ENCODE measurements around the gene TAF11L3. TPM values are rescaled to one million over a fixed set of nuclear protein-coding genes. Genes with fewer than 3 reads are reported as not detected.
"Not testable (repeated sequence)": the region's sequence is repeated elsewhere in the genome, so short reads cannot be mapped to it uniquely, and the experiment has no call there.

Gene TAF11L3
- total and polyA plus RNA-seq, 12 donors, result not detected

GRCh38 chr5:17528369-17528768 is 10.2 kb downstream of the TAF11L3 start, which contains the start of gene TAF11L6:
Gene TAF11L6, plus strand, starts transcription at chr5:17528669.
- DNase-seq; H3K4me3 ChIP-seq; intact Hi-C loops (cut with DNase I); H3K4me1 ChIP-seq; H3K27me3 ChIP-seq; H3K36me3 ChIP-seq; H3K9me3 ChIP-seq; H3K27ac ChIP-seq; ATAC-seq: not testable (repeated sequence)
- no CpG with 5 or more reads among the region's 15 CpGs for WGBS, 2 donors

Other genes starting within 250 kb of the TAF11L3 start
- not detected for gene TAF11L2, start 20.1 kb upstream of the TAF11L3 start, total RNA-seq
- gene TAF11L2, start 20.1 kb upstream of the TAF11L3 start, polyA plus RNA-seq, result not detected
- gene TAF11L4, start 3.4 kb downstream of the TAF11L3 start, total RNA-seq, result not detected
- gene TAF11L4, start 3.4 kb downstream of the TAF11L3 start, polyA plus RNA-seq, result not detected
- not detected for gene TAF11L5, start 6.9 kb downstream of the TAF11L3 start, total RNA-seq
- not detected for gene TAF11L5, start 6.9 kb downstream of the TAF11L3 start, polyA plus RNA-seq
- gene TAF11L6, start 10.3 kb downstream of the TAF11L3 start, total RNA-seq, result not detected
- gene TAF11L6, start 10.3 kb downstream of the TAF11L3 start, polyA plus RNA-seq, result not detected
- gene TAF11L7, start 67.4 kb downstream of the TAF11L3 start, total RNA-seq, result not detected
- not detected for gene TAF11L7, start 67.4 kb downstream of the TAF11L3 start, polyA plus RNA-seq
- gene TAF11L8, start 72.6 kb downstream of the TAF11L3 start, total RNA-seq, result not detected
- not detected for gene TAF11L8, start 72.6 kb downstream of the TAF11L3 start, polyA plus RNA-seq
- gene TAF11L9, start 76.0 kb downstream of the TAF11L3 start, total RNA-seq, result not detected
- gene TAF11L9, start 76.0 kb downstream of the TAF11L3 start, polyA plus RNA-seq, result not detected
- gene TAF11L10, start 79.5 kb downstream of the TAF11L3 start, total RNA-seq, result not detected
- gene TAF11L10, start 79.5 kb downstream of the TAF11L3 start, polyA plus RNA-seq, result not detected
- gene TAF11L11, start 85.8 kb downstream of the TAF11L3 start, total RNA-seq, result not detected
- not detected for gene TAF11L11, start 85.8 kb downstream of the TAF11L3 start, polyA plus RNA-seq
- gene TAF11L12, start 92.0 kb downstream of the TAF11L3 start, total RNA-seq, result not detected
- gene TAF11L12, start 92.0 kb downstream of the TAF11L3 start, polyA plus RNA-seq, result not detected
- not detected for gene TAF11L13, start 113.7 kb downstream of the TAF11L3 start, total RNA-seq
- gene TAF11L13, start 113.7 kb downstream of the TAF11L3 start, polyA plus RNA-seq, result not detected
- gene TAF11L14, start 116.1 kb downstream of the TAF11L3 start, total RNA-seq, result not detected
- gene TAF11L14, start 116.1 kb downstream of the TAF11L3 start, polyA plus RNA-seq, result not detected